PC-3 (cell line): ENCODE measurements around the gene LRCH1. TPM values are rescaled to one million over a fixed set of nuclear protein-coding genes. Genes with fewer than 3 reads are reported as not detected.
"Not testable (repeated sequence)": the region's sequence is repeated elsewhere in the genome, so short reads cannot be mapped to it uniquely, and the experiment has no call there.

Experiments used
- ATAC-seq: fragments of 200-7000 bp; cut with Tn5 transposase; 2 replicates; pipeline ENCODE4 v1.9.1; 2020; ENCODE audit warnings: mild to moderate bottlenecking, moderate library complexity
- BruUV-seq: library from RNA; stranded (reverse); fragments of 400-500 nt; replicated peaks from 2 replicates; lab custom pipeline; 2021; lab: Mats Ljungman, UMichigan
- CTCF ChIA-PET: fragments of 300-600 bp; sonication (Branson Sonifier 250); formaldehyde crosslinking; loops from one replicate; lab custom pipeline; 2022; ENCODE audit warnings: antibody characterized with exemption; lab: Charles Lee
- POLR2A ChIA-PET: fragments of 300-600 bp; sonication (Branson Sonifier 250); formaldehyde crosslinking; loops from one replicate; lab custom pipeline; 2022; ENCODE audit warnings: antibody characterized with exemption; ENCODE audit not compliant: unreplicated experiment; lab: Charles Lee
- DNase-seq: peaks from one replicate; pipeline ENCODE4 v3.0.0-alpha.2; 2015
- H2AFZ ChIP-seq: fragments of 300-600 bp; sonication (generic); 2 replicates; pipeline ENCODE4 v1.6.0; 2016; ENCODE audit warnings: antibody characterized with exemption, low read length
- H3F3A ChIP-seq: fragments of 300-600 bp; sonication (generic); one replicate; pipeline ENCODE4 v1.6.0; 2017; ENCODE audit warnings: antibody characterized with exemption, low read length, control low read depth, mild to moderate bottlenecking; ENCODE audit not compliant: unreplicated experiment
- H3K27ac ChIP-seq: fragments of 300-600 bp; sonication (generic); 2 replicates; pipeline ENCODE4 v1.5.1; 2016; ENCODE audit warnings: mild to moderate bottlenecking, low read length
- H3K27me3 ChIP-seq: fragments of 300-600 bp; sonication (generic); 2 replicates; pipeline ENCODE4 v1.6.1; 2016; ENCODE audit warnings: low read length, mixed read lengths
- H3K36me3 ChIP-seq: fragments of 300-600 bp; sonication (generic); 2 replicates; pipeline ENCODE4 v1.6.1; 2016; ENCODE audit warnings: low read depth, mixed run types, low read length, mixed read lengths
- H3K4me1 ChIP-seq: fragments of 300-600 bp; sonication (generic); 2 replicates; pipeline ENCODE4 v1.5.1; 2016; ENCODE audit warnings: low read length; ENCODE audit not compliant: insufficient read depth
- H3K4me2 ChIP-seq: fragments of 300-600 bp; sonication (generic); 2 replicates; pipeline ENCODE4 v1.6.0; 2016; ENCODE audit warnings: low read length
- H3K4me3 ChIP-seq: fragments of 300-600 bp; sonication (generic); 2 replicates; pipeline ENCODE4 v1.5.1; 2016; ENCODE audit warnings: mild to moderate bottlenecking, low read length, mixed read lengths
- H3K79me2 ChIP-seq: fragments of 300-600 bp; sonication (generic); 2 replicates; pipeline ENCODE4 v1.6.1; 2017; ENCODE audit warnings: low read length, mixed read lengths
- H3K9ac ChIP-seq: fragments of 300-600 bp; sonication (generic); 2 replicates; pipeline ENCODE4 v1.6.0; 2016; ENCODE audit warnings: mild to moderate bottlenecking, low read length
- H3K9me2 ChIP-seq: fragments of 300-600 bp; sonication (generic); replicated peaks from 2 replicates; pipeline ENCODE4 v1.6.1; 2016; ENCODE audit warnings: mixed run types, low read length, mixed read lengths
- H3K9me3 ChIP-seq: fragments of 300-600 bp; sonication (generic); 2 replicates; pipeline ENCODE4 v1.6.1; 2016; ENCODE audit warnings: low read length, mixed read lengths
- H4K20me1 ChIP-seq: fragments of 300-600 bp; sonication (generic); 2 replicates; pipeline ENCODE4 v1.6.1; 2016; ENCODE audit warnings: low read length, mixed read lengths
- EZH2 ChIP-seq: fragments of 300-600 bp; sonication (generic); IDR thresholded peaks from one replicate; pipeline ENCODE4 v1.6.1; 2017; ENCODE audit warnings: antibody characterized with exemption, mild to moderate bottlenecking, low read length; ENCODE audit not compliant: unreplicated experiment
- EZH2phosphoT487 ChIP-seq: fragments of 300-600 bp; sonication (generic); IDR thresholded peaks from 2 replicates; pipeline ENCODE4 v1.6.1; 2018; ENCODE audit warnings: mild to moderate bottlenecking, antibody characterized with exemption, low read length, borderline replicate concordance
- intact Hi-C: fragments of 100-400 bp; cut with micrococcal nuclease; formaldehyde crosslinking; loops from 2 replicates; pipeline ENCODE4 v1.9.0; 2023
- total RNA-seq: library from RNA; depleted of rRNA; stranded (reverse); fragments of >200 nt; gene quantifications from 2 replicates; pipeline ENCODE4 v1.2.3, GENCODE V29; 2014
- TF ChIP-seq, protein P1 (sequence below): fragments of 300-600 bp; sonication (generic); conservative IDR thresholded peaks from 2 replicates; pipeline ENCODE4 v1.5.1; 2017; ENCODE audit warnings: antibody characterized with exemption, low read depth, mild to moderate bottlenecking, low read length

LRCH1 gene
- total RNA-seq, 1 experiment from 2014 or later, result 4.3 TPM

DNA sequence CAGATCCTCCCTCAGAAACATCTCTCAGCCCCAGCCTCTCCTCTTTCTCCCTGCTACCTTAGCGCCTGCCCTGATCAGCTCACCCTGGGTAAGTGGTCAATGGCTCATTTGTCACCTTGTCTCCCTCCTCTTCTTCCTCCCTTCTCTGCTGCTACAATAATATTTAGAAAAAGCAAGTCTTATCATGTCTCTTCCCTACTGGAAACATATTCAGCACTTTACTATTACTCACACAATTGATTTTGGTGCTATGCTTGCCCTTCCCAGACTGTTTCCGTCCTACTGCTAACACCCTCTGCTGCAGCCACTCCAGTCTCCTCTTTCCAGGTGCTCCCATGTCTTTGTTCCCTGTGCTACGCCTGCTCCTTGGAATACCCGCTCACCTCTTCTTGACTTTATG, 208.2 kb downstream of the LRCH1 start:
- no TSS peak for BruUV-seq
- CTCF ChIA-PET, result no interaction called here

DNA sequence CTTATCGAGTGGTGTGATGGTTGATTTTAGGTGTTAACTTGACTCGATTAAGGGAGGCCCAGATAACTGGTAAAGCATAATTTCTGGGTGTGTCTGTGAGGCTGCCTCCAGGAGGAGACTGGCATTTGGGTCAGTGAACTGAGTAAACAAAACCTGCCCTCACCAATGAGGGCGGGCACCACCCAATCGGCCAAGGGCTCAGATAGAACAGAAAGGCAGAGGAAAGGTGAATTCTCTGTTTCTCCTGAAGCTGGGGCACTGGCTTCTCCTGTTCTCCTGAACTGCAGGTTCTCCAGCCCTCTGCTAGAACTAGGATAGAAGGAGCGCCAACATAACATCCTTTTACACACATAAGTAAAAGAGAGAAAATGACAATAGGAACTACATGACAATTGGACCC, 208.9 kb downstream of the LRCH1 start:
- no peak overlapping the region for H2AFZ ChIP-seq
- no peaks in the 10 kb centered on the region for H3K79me2 ChIP-seq
- ATAC-seq, result no peak
- no peaks in the 10 kb centered on the region for H3K27me3 ChIP-seq
- CTCF ChIA-PET, result no interaction called here
- POLR2A ChIA-PET, result no interaction called here
- no peaks in the 10 kb centered on the region for H4K20me1 ChIP-seq
- no peak overlapping the region for H3K9ac ChIP-seq
- H3K9me3 ChIP-seq, result no peaks in the 10 kb centered on the region
- DNase-seq, result peak; percentile 18
- H3K4me3 ChIP-seq, result no peak overlapping the region
- H3K4me1 ChIP-seq, result peaks cover 33% of the 10 kb centered on the region
- TF ChIP-seq EZH2phosphoT487 (no peak), EZH2 (no peak)
- TF ChIP-seq, protein P1, sequence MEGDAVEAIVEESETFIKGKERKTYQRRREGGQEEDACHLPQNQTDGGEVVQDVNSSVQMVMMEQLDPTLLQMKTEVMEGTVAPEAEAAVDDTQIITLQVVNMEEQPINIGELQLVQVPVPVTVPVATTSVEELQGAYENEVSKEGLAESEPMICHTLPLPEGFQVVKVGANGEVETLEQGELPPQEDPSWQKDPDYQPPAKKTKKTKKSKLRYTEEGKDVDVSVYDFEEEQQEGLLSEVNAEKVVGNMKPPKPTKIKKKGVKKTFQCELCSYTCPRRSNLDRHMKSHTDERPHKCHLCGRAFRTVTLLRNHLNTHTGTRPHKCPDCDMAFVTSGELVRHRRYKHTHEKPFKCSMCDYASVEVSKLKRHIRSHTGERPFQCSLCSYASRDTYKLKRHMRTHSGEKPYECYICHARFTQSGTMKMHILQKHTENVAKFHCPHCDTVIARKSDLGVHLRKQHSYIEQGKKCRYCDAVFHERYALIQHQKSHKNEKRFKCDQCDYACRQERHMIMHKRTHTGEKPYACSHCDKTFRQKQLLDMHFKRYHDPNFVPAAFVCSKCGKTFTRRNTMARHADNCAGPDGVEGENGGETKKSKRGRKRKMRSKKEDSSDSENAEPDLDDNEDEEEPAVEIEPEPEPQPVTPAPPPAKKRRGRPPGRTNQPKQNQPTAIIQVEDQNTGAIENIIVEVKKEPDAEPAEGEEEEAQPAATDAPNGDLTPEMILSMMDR, result no peak
- H3K9me2 ChIP-seq, result no peaks in the 10 kb centered on the region
- no peaks in the 10 kb centered on the region for H3F3A ChIP-seq
- no peak overlapping the region for H3K4me2 ChIP-seq
- BruUV-seq, result no TSS peak
- H3K27ac ChIP-seq, result no peak overlapping the region
- intact Hi-C loops, result loop anchor here (10.0 kb wide), 1 partner anchor 1013 kb away; no protein-coding TSS in a partner anchor
- H3K36me3 ChIP-seq, result no peaks in the 10 kb centered on the region

More for the DNA sequence above, 208.2 kb downstream of the LRCH1 start:
- H3K27ac ChIP-seq, result no peak overlapping the region
- H3F3A ChIP-seq, result no peaks in the 10 kb centered on the region
- no peaks in the 10 kb centered on the region for H3K9me3 ChIP-seq
- DNase-seq (no peak), ATAC-seq (no peak)
- H2AFZ ChIP-seq, result no peak overlapping the region
- H3K4me1 ChIP-seq, result peaks cover 36% of the 10 kb centered on the region
- H3K36me3 ChIP-seq, result no peaks in the 10 kb centered on the region
- no peaks in the 10 kb centered on the region for H3K79me2 ChIP-seq
- H3K9me2 ChIP-seq, result no peaks in the 10 kb centered on the region
- no peak for TF ChIP-seq EZH2phosphoT487
- TF ChIP-seq, protein P1, result no peak
- no peak for TF ChIP-seq EZH2
- no peaks in the 10 kb centered on the region for H4K20me1 ChIP-seq
- intact Hi-C loops, result loop anchor here (10.0 kb wide), 1 partner anchor 1014 kb away; no protein-coding TSS in a partner anchor
- no peak overlapping the region for H3K9ac ChIP-seq
- no peak overlapping the region for H3K4me3 ChIP-seq
- POLR2A ChIA-PET, result no interaction called here
- no peaks in the 10 kb centered on the region for H3K27me3 ChIP-seq
- no peak overlapping the region for H3K4me2 ChIP-seq

DNA sequence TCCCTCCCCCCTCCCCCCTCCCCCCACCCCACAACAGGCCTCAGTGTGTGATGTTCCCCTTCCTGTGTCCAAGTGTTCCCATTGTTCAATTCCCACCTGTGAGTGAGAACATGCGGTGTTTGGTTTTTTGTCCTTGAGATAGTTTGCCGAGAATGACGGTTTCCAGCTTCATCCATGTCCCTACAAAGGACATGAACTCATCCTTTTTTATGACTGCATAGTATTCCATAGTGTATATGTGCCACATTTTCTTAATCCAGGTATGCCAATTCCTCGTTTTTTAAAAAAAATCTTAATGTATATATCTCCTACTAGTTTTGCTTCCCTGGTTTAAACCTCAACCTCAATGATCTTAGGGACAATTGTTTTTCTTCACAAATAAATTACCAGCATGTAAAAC, 217.0 kb downstream of the LRCH1 start:
- CTCF ChIA-PET, H3K4me2 ChIP-seq, BruUV-seq, DNase-seq, H4K20me1 ChIP-seq, H3K4me1 ChIP-seq, H3K9me2 ChIP-seq, H3K79me2 ChIP-seq, POLR2A ChIA-PET, H3K9me3 ChIP-seq, H3K9ac ChIP-seq, ATAC-seq, H3K27ac ChIP-seq, H3K4me3 ChIP-seq, H2AFZ ChIP-seq, H3K27me3 ChIP-seq, H3F3A ChIP-seq: not testable (repeated sequence)
- H3K36me3 ChIP-seq, result peaks cover 20% of the 10 kb centered on the region; the same call in 1 of the 2 replicates
- intact Hi-C loops, result loop anchor here (10.0 kb wide), 1 partner anchor 1005 kb away; no protein-coding TSS in a partner anchor
